HCT116 (cell line): ENCODE data around the gene DPP6. TPM values are rescaled to one million over a fixed set of nuclear protein-coding genes. Genes with fewer than 3 reads are reported as not detected.

Experiments used
- ATAC-seq: fragments of 200-7000 bp; cut with Tn5 transposase; 2 replicates; pipeline ENCODE4 v1.9.1; 2020; ENCODE audit warnings: mild to moderate bottlenecking, moderate library complexity
- BruUV-seq: library from RNA; stranded (reverse); fragments of 400-500 nt; replicated peaks from 2 replicates; lab custom pipeline; 2021; lab: Mats Ljungman, UMichigan
- CTCF ChIA-PET: fragments of 300-600 bp; sonication (Branson Sonifier 250); formaldehyde crosslinking; loops from one replicate; lab custom pipeline; 2021; ENCODE audit warnings: antibody characterized with exemption; lab: Charles Lee
- POLR2A ChIA-PET: fragments of 300-600, 350-600 bp; sonication (Branson Sonifier 250); formaldehyde crosslinking; loops from one replicate; lab custom pipeline; 2021; ENCODE audit warnings: antibody characterized with exemption; lab: Charles Lee
- RAD21 ChIA-PET, 2 experiments: fragments of 300-600 bp; sonication (Branson Sonifier 250); formaldehyde crosslinking; loops; one replicate each; lab custom pipeline; 2023; ENCODE audit warnings: low total read pairs in 2 of 2; ENCODE audit not compliant: uncharacterized antibody in 2 of 2, unreplicated experiment in 2 of 2, low non-redundant PET in 1 of 2; lab: Charles Lee
- DNase-seq: peaks from one replicate; pipeline ENCODE4 v3.0.0-alpha.2; 2010; ENCODE audit warnings: low read depth, low spot score
- H2AFZ ChIP-seq: fragments of 200-600 bp; shearing (Covaris generic), sonication (generic); 2 replicates; pipeline ENCODE4 v1.6.1; 2017; ENCODE audit warnings: low read depth, mixed run types, mixed read lengths, antibody characterized with exemption, low read length; ENCODE audit not compliant: poor library complexity, severe bottlenecking
- H3K27ac ChIP-seq: 2 replicates; pipeline ENCODE4 v1.5.1; 2012; ENCODE audit warnings: low read depth, low read length
- H3K27me3 ChIP-seq: fragments of 200-600 bp; sonication (generic); 2 replicates; pipeline ENCODE4 v1.6.1; 2016; ENCODE audit warnings: mixed run types, low read length, mixed read lengths; ENCODE audit not compliant: insufficient read depth
- H3K36me3 ChIP-seq, 2 experiments: fragments of 200-500 bp in 1 of 2; fragments of 200-600 bp in 1 of 2; sonication (Bioruptor generic) in 1 of 2; sonication (generic) in 1 of 2; 2 replicates each; pipeline versions ENCODE4 v1.5.1 to v1.6.1; 2014 to 2016; ENCODE audit warnings: low read length in 2 of 2, inconsistent platforms in 1 of 2, mixed read lengths in 1 of 2, mixed run types in 1 of 2; ENCODE audit not compliant: insufficient read depth in 2 of 2, control insufficient read depth in 1 of 2
- H3K4me1 ChIP-seq, 2 experiments: fragments of 200-600 bp in 1 of 2; sonication (generic) in 1 of 2; 2 replicates each; pipeline versions ENCODE4 v1.5.1 to v1.6.1; 2012 to 2017; ENCODE audit warnings: low read length in 2 of 2, inconsistent platforms in 1 of 2, mild to moderate bottlenecking in 1 of 2, mixed read lengths in 1 of 2, mixed run types in 1 of 2, moderate library complexity in 1 of 2; ENCODE audit not compliant: insufficient read depth in 2 of 2, control insufficient read depth in 1 of 2
- H3K4me2 ChIP-seq: fragments of 200-600 bp; sonication (generic); 2 replicates; pipeline ENCODE4 v1.6.1; 2017; ENCODE audit warnings: mixed run types, low read length, mixed read lengths
- H3K4me3 ChIP-seq, 2 experiments: fragments of 200-600 bp in 1 of 2; sonication (generic) in 1 of 2; replicated peaks in 1 of 2; 2 replicates each; pipeline ENCODE4 v1.5.1; 2011 to 2016; ENCODE audit warnings: low read length in 2 of 2, control low read depth in 1 of 2, low read depth in 1 of 2, mild to moderate bottlenecking in 1 of 2, mixed read lengths in 1 of 2, mixed run types in 1 of 2
- H3K79me2 ChIP-seq: fragments of 200-600 bp; sonication (generic); 2 replicates; pipeline ENCODE4 v1.6.1; 2017; ENCODE audit warnings: mild to moderate bottlenecking, mixed run types, low read length, moderate library complexity, mixed read lengths; ENCODE audit not compliant: insufficient read depth
- H3K9ac ChIP-seq: fragments of 200-600 bp; sonication (generic); 2 replicates; pipeline ENCODE4 v1.6.1; 2016; ENCODE audit warnings: low read length, mixed read lengths
- H3K9me2 ChIP-seq: fragments of 200-600 bp; sonication (generic), shearing (Covaris generic); 2 replicates; pipeline ENCODE4 v1.6.1; 2017; ENCODE audit warnings: mixed run types, mild to moderate bottlenecking, moderate library complexity; ENCODE audit not compliant: insufficient read depth
- H3K9me3 ChIP-seq, 2 experiments: fragments of 200-500 bp in 1 of 2; fragments of 200-600 bp in 1 of 2; sonication (Bioruptor generic) in 1 of 2; sonication (generic) in 1 of 2; 2 replicates each; pipeline ENCODE4 v1.6.1; 2014 to 2017; ENCODE audit warnings: low read length in 2 of 2, mixed read lengths in 2 of 2, inconsistent platforms in 1 of 2, low read depth in 1 of 2, mild to moderate bottlenecking in 1 of 2, mixed run types in 1 of 2, moderate library complexity in 1 of 2; ENCODE audit not compliant: control insufficient read depth in 1 of 2, insufficient read depth in 1 of 2
- H4K20me1 ChIP-seq: fragments of 200-600 bp; sonication (generic), shearing (Covaris generic); 2 replicates; pipeline ENCODE4 v1.6.1; 2017; ENCODE audit warnings: mixed run types, mild to moderate bottlenecking, moderate library complexity; ENCODE audit not compliant: insufficient read depth
- CEBPB ChIP-seq: IDR thresholded peaks from 2 replicates; pipeline ENCODE4 v1.6.1; 2012; ENCODE audit warnings: low read depth
- EGR1 ChIP-seq: IDR thresholded peaks from 2 replicates; pipeline ENCODE4 v1.6.1; 2012; ENCODE audit warnings: low read depth
- ELF1 ChIP-seq: IDR thresholded peaks from 2 replicates; pipeline ENCODE4 v1.6.1; 2012; ENCODE audit warnings: low read depth, borderline replicate concordance
- EZH2 ChIP-seq: fragments of 200-600 bp; sonication (generic); IDR thresholded peaks from 2 replicates; pipeline ENCODE4 v1.6.1; 2017; ENCODE audit warnings: antibody characterized with exemption, mixed run types
- EZH2phosphoT487 ChIP-seq: fragments of 200-600 bp; IDR thresholded peaks from 2 replicates; pipeline ENCODE4 v1.6.1; 2018; ENCODE audit warnings: antibody characterized with exemption, borderline replicate concordance
- FOSL1 ChIP-seq: IDR thresholded peaks from 2 replicates; pipeline ENCODE4 v1.6.1; 2012; ENCODE audit warnings: low read depth
- JUND ChIP-seq: IDR thresholded peaks from 2 replicates; pipeline ENCODE4 v1.6.1; 2012
- POLR2A ChIP-seq: IDR thresholded peaks from 2 replicates; pipeline ENCODE4 v1.7.0; 2011; ENCODE audit warnings: borderline replicate concordance; ENCODE audit not compliant: insufficient read depth, insufficient read length; ENCODE audit errors: extremely low read depth
- POLR2AphosphoS5 ChIP-seq: IDR thresholded peaks from 2 replicates; pipeline ENCODE4 v1.6.1; 2011; ENCODE audit warnings: mild to moderate bottlenecking, low read depth, low read length, moderate library complexity
- RAD21 ChIP-seq: IDR thresholded peaks from 2 replicates; pipeline ENCODE4 v1.6.1; 2012; ENCODE audit warnings: low read depth, mild to moderate bottlenecking
- REST ChIP-seq: IDR thresholded peaks from 2 replicates; pipeline ENCODE4 v1.6.1; 2012; ENCODE audit warnings: low read depth
- SIN3A ChIP-seq: IDR thresholded peaks from 2 replicates; pipeline ENCODE4 v1.6.1; 2012; ENCODE audit warnings: low read depth
- SP1 ChIP-seq: IDR thresholded peaks from 2 replicates; pipeline ENCODE4 v1.6.1; 2012; ENCODE audit warnings: low read depth
- SRF ChIP-seq: IDR thresholded peaks from 2 replicates; pipeline ENCODE4 v1.6.1; 2012; ENCODE audit warnings: low read depth
- ZFX ChIP-seq: fragments of 450-650 bp; IDR thresholded peaks from 2 replicates; pipeline ENCODE4 v1.6.1; 2017
- ZNF274 ChIP-seq: fragments of 200-500 bp; sonication (Bioruptor generic); IDR thresholded peaks from 2 replicates; pipeline ENCODE4 v1.6.1; 2014; ENCODE audit warnings: mild to moderate bottlenecking, low read depth, low read length, inconsistent platforms
- intact Hi-C: fragments of 100-400 bp; cut with micrococcal nuclease; formaldehyde crosslinking; loops from 2 replicates; pipeline ENCODE4 v1.10.0; 2022
- total RNA-seq: library from RNA; stranded (reverse); gene quantifications from one replicate; pipeline ENCODE4 v1.2.1, GENCODE V29; 2021; ENCODE audit not compliant: unreplicated experiment
- TF ChIP-seq, protein P1 (sequence below): IDR thresholded peaks from 2 replicates; pipeline ENCODE4 v1.6.1; 2012
- TF ChIP-seq, protein P2 (sequence below): IDR thresholded peaks from 2 replicates; pipeline ENCODE4 v1.6.1; 2011; ENCODE audit warnings: mild to moderate bottlenecking, low read length, moderate library complexity; ENCODE audit not compliant: insufficient replicate concordance; ENCODE audit errors: extremely low read depth

DPP6 gene
- total RNA-seq, 1 experiment from 2014 or later: not detected

DNA sequence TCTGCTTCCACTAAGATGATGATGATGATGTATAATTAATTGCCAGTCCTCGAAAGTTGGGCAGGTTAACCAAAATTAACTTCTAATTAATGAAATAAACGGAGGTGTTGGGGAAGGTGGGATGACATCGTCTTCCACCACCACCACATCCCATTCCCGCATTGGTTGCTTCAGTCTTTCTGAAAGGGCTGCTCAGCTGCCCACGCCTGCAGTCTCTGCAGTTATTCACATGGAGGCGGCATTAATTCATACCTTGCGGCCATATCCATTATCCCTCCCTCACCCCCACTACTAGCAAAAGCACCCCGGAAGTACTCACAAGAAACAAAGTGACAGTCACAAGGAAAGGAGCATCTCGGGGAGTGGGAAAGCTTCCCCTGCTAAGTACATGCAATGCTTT is 387.9 kb downstream of the DPP6 start:
- DNase-seq: no peak
- H3K9me2 ChIP-seq: no peaks in the 10 kb centered on the region

GRCh38 chr7:154440651-154441050 is 388.5 kb downstream of the DPP6 start:
- no peaks in the 10 kb centered on the region for H3K27me3 ChIP-seq
- no peaks in the 10 kb centered on the region for H3K79me2 ChIP-seq
- peaks cover 0 to 4% of the 10 kb centered on the region in 2 experiments; a peak in 2 of 4 replicates for H3K9me3 ChIP-seq
- intact Hi-C loops: no loop called here
- H3K4me3 ChIP-seq: no peak overlapping the region
- POLR2A ChIA-PET: no interaction called here
- H3K4me2 ChIP-seq: no peak overlapping the region
- BruUV-seq: no TSS peak
- no peak for ATAC-seq
- no peak overlapping the region for H3K27ac ChIP-seq
- H3K9ac ChIP-seq: no peak overlapping the region
- CTCF ChIA-PET: no interaction called here
- H3K4me1 ChIP-seq: no peaks in the 10 kb centered on the region
- no peaks in the 10 kb centered on the region for H4K20me1 ChIP-seq
- H3K9me2 ChIP-seq: no peaks in the 10 kb centered on the region
- H2AFZ ChIP-seq: no peak overlapping the region
- no peak for DNase-seq
- TF ChIP-seq RAD21: no peak
- no peak for TF ChIP-seq SP1
- no peak for TF ChIP-seq FOSL1
- TF ChIP-seq ELF1: no peak
- TF ChIP-seq EZH2phosphoT487: no peak
- no peak for TF ChIP-seq SIN3A
- TF ChIP-seq REST: no peak
- TF ChIP-seq, protein P1, sequence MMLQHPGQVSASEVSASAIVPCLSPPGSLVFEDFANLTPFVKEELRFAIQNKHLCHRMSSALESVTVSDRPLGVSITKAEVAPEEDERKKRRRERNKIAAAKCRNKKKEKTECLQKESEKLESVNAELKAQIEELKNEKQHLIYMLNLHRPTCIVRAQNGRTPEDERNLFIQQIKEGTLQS: no peak
- TF ChIP-seq ZNF274: no peak
- no peak for TF ChIP-seq EZH2
- TF ChIP-seq, protein P2, sequence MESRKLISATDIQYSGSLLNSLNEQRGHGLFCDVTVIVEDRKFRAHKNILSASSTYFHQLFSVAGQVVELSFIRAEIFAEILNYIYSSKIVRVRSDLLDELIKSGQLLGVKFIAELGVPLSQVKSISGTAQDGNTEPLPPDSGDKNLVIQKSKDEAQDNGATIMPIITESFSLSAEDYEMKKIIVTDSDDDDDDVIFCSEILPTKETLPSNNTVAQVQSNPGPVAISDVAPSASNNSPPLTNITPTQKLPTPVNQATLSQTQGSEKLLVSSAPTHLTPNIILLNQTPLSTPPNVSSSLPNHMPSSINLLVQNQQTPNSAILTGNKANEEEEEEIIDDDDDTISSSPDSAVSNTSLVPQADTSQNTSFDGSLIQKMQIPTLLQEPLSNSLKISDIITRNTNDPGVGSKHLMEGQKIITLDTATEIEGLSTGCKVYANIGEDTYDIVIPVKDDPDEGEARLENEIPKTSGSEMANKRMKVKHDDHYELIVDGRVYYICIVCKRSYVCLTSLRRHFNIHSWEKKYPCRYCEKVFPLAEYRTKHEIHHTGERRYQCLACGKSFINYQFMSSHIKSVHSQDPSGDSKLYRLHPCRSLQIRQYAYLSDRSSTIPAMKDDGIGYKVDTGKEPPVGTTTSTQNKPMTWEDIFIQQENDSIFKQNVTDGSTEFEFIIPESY: no peak
- no peak for TF ChIP-seq ZFX
- no peak for TF ChIP-seq CEBPB
- TF ChIP-seq JUND: no peak
- no peak for TF ChIP-seq EGR1
- no peak for TF ChIP-seq SRF
- RAD21 ChIA-PET: no interaction called here
- H3K36me3 ChIP-seq: no peaks in the 10 kb centered on the region

More for the DNA sequence above, 387.9 kb downstream of the DPP6 start:
- H3K79me2 ChIP-seq: no peaks in the 10 kb centered on the region
- TF ChIP-seq CEBPB (no peak), JUND (no peak), EZH2 (no peak), SRF (no peak), FOSL1 (no peak), POLR2AphosphoS5 (no peak), ZFX (no peak), POLR2A (no peak)
- H3K4me1 ChIP-seq: no peaks in the 10 kb centered on the region
- CTCF ChIA-PET: no interaction called here
- no peaks in the 10 kb centered on the region for H3K27me3 ChIP-seq
- H3K4me2 ChIP-seq: no peak overlapping the region
- no peak overlapping the region for H2AFZ ChIP-seq
- intact Hi-C loops: no loop called here
- peaks cover 0 to 4% of the 10 kb centered on the region in 2 experiments; a peak in 2 of 4 replicates for H3K9me3 ChIP-seq
- no peak for ATAC-seq
- no peak overlapping the region for H3K4me3 ChIP-seq
- no peaks in the 10 kb centered on the region for H3K36me3 ChIP-seq
- no peaks in the 10 kb centered on the region for H4K20me1 ChIP-seq
- no peak overlapping the region for H3K27ac ChIP-seq
- POLR2A ChIA-PET: no interaction called here
- RAD21 ChIA-PET: no interaction called here
- BruUV-seq: no TSS peak
- H3K9ac ChIP-seq: no peak overlapping the region
